ENCODE results near the gene HYAL4.
"Not testable (repeated sequence)": the region's sequence is repeated elsewhere in the genome, so short reads cannot be mapped to it uniquely, and the experiment has no call there.

HYAL4 gene

DNA sequence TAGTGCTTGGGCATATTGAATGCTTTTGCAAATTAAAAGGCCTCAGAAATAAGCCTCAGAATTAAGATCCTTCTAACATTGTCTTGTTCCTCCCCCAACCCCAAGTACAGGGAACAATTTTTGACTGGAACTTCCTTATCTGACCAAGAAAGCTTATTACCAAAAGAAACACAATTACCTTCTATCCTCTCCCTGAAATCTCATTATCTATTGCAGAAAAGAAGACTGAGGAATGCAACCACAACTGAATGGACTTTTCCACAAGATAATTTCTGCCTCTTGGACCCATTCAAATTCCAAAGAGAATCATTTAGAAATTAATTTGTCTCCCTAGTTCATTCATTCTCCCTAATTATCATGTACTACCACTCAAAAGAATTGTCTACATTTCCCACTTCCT, 43.2 kb downstream of the HYAL4 start:
- TF ChIP-seq, protein P1, sequence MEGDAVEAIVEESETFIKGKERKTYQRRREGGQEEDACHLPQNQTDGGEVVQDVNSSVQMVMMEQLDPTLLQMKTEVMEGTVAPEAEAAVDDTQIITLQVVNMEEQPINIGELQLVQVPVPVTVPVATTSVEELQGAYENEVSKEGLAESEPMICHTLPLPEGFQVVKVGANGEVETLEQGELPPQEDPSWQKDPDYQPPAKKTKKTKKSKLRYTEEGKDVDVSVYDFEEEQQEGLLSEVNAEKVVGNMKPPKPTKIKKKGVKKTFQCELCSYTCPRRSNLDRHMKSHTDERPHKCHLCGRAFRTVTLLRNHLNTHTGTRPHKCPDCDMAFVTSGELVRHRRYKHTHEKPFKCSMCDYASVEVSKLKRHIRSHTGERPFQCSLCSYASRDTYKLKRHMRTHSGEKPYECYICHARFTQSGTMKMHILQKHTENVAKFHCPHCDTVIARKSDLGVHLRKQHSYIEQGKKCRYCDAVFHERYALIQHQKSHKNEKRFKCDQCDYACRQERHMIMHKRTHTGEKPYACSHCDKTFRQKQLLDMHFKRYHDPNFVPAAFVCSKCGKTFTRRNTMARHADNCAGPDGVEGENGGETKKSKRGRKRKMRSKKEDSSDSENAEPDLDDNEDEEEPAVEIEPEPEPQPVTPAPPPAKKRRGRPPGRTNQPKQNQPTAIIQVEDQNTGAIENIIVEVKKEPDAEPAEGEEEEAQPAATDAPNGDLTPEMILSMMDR (IDR thresholded peaks at IDR 0.05; ENCODE audit: control insufficient read depth, insufficient read depth, low read depth, low read length, missing control alignments) = no peak
- no peak for DNase-seq (ENCODE audit: low read depth)
- no peak overlapping the region for H3K4me3 ChIP-seq (ENCODE audit: control insufficient read depth, low read depth, low read length)

DNA sequence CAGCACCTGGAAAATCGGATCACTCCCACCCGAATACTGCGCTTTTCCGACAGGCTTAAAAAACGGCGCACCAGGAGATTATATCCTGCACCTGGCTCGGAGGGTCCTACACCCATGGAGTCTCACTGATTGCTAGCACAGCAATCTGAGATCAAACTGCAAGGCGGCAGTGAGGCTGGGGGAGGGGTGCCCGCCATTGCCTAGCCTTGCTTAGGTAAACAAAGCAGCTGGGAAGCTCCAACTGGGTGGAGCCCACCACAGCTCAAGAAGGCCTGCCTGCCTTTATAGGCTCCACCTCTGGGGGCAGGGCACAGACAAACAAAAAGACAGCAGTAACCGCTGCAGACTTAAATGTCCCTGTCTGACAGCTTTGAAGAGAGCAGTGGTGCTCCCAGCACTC, 49.8 kb downstream of the HYAL4 start:
- not testable (repeated sequence) for H3K4me3 ChIP-seq (ENCODE audit: control insufficient read depth, low read depth, low read length); DNase-seq (ENCODE audit: low read depth)

DNA sequence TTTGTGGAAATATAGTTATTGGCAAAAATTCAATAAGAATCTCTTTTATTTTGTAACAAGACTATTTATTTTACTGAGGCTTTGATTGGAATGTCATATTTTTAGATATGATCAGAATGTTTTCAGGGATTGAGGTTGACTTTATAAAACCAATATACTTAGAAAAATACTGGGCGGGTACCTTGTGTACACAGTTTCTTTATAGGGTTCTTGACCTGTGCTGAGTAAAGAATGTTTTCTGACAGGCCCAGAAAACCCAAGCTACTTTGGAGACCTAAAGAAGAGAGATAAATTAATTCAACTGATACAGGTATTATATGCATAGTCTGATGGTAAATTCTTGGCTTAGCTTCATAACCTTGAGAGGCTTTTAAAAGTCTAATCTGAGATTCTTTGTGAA, 56.1 kb downstream of the HYAL4 start:
- no peak for DNase-seq (ENCODE audit: low read depth)
- H3K4me3 ChIP-seq (ENCODE audit: control insufficient read depth, low read depth, low read length) = no peak overlapping the region
- TF ChIP-seq, protein P1 (IDR thresholded peaks at IDR 0.05; ENCODE audit: control insufficient read depth, insufficient read depth, low read depth, low read length, missing control alignments) = no peak

DNA sequence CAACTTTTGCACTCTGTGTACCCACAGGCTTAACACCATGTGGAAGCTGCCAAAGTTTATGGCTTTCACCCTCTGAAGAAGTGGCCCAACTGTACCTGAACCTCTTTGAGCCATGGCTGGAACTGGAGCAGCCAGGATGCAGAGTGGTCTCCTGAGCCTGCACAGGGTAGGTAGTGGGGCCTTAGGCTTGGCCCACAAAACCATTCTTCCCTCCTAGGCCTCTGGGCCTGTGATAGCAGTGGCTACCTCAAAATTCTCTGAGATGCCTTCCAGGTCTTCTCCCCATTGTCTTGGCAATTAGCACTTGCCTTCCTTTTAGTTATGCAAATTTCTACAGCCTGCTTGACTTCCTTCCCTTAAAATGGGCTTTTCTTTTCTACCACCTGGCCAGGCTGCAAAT, 60.7 kb downstream of the HYAL4 start:
- TF ChIP-seq, protein P1 (IDR thresholded peaks at IDR 0.05; ENCODE audit: control insufficient read depth, insufficient read depth, low read depth, low read length, missing control alignments) = no peak
- H3K4me3 ChIP-seq (ENCODE audit: control insufficient read depth, low read depth, low read length) = no peak overlapping the region
- no peak for DNase-seq (ENCODE audit: low read depth)

DNA sequence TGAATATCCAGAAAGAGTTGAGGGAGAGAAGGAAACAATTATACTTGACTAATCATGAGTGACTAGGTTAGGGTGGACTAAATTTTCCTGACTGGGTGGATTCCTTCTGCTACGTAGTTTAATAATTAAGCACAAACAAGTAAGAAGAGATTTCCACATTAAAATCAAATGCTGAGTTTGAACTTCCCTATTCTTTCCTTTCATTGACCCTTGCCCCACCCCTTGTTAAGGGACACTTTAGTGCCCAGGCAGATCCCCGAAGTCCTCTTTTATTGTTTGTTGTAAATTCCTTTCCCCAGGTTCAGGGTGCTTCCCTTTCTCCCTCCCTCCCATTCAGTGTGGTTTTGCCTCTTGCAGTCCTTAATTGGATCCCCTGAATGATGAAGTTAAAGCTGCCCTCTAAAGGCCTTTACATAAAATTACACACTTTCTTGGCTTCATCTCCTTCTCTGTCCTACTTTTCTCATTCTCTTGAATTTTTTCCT, 71.3 kb downstream of the HYAL4 start:
- H3K4me3 ChIP-seq (ENCODE audit: control insufficient read depth, low read depth, low read length) = no peak overlapping the region
- TF ChIP-seq, protein P1 (IDR thresholded peaks at IDR 0.05; ENCODE audit: control insufficient read depth, insufficient read depth, low read depth, low read length, missing control alignments) = no peak
- DNase-seq (ENCODE audit: low read depth) = no peak

DNA sequence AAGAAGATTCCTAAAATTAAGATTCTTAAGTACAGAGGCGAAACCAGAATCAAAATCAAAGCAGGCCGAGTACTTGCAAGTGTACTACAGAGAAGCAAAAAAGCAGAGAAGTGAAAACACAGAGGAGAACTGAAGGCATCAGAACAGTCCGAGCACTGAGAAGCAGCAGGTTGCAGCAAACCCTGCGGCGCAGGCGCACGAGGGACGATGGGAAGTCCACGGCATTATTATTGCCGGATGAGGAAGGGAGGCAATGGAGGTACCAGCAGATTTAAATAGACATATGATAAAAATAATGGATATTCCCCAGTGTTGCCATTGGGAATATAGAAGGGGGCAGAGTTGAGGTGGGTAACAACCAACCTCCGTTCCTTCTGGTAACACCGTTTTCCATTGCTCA, 72.9 kb downstream of the HYAL4 start:
- TF ChIP-seq, protein P1 (IDR thresholded peaks at IDR 0.05; ENCODE audit: control insufficient read depth, insufficient read depth, low read depth, low read length, missing control alignments) = no peak
- no peak overlapping the region for H3K4me3 ChIP-seq (ENCODE audit: control insufficient read depth, low read depth, low read length)
- DNase-seq (ENCODE audit: low read depth) = no peak

DNA sequence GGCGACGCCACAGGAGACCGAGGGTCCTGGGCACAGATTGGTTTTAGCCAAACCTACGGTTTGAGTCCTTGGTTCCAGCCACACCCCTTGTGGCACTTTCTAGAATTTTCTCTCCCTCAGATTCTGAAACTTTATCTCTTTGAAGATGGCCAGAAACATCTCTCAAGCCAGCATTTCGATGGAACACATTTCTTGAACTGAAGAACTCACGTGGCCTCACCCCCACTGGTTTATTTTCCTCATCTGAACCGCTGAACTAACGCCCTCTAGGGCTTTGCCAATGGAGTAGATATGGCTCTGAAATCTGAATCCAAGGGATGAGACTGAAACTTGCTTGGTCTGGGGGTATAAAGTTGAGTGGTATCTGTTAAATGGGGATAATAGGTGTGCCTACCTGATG, 73.3 kb downstream of the HYAL4 start:
- TF ChIP-seq, protein P1 (IDR thresholded peaks at IDR 0.05; ENCODE audit: control insufficient read depth, insufficient read depth, low read depth, low read length, missing control alignments) = no peak
- DNase-seq (ENCODE audit: low read depth) = no peak
- H3K4me3 ChIP-seq (ENCODE audit: control insufficient read depth, low read depth, low read length) = no peak overlapping the region
